Pancreas (tissue), 10 donors: ENCODE measurements around the gene ALDH1L1. TPM values are rescaled to one million over a fixed set of nuclear protein-coding genes. Genes with fewer than 3 reads are reported as not detected.

Source experiments
- ATAC-seq, 4 donors: fragments of 200-7000 bp; cut with Tn5 transposase; one replicate each; pipeline versions ENCODE4 v1.8.0 to v1.9.1; 2020; ENCODE audit warnings: mild to moderate bottlenecking in 4 of 4, moderate library complexity in 4 of 4
- DNase-seq, 6 donors: peaks; one replicate each; pipeline ENCODE4 v3.0.0-alpha.2; 2020
- FAIRE-seq: peaks from 2 replicates; lab custom pipeline; 2012; peaks lifted over from hg19 to GRCh38; lab: Jason Lieb, UNC
- H3K27ac ChIP-seq, 4 donors: fragments of 200-600 bp; sonication (generic); 1 replicate in 3 of 4; 2 replicates in 1 of 4; pipeline versions ENCODE4 v1.5.0 to v1.8.0; 2020
- H3K27me3 ChIP-seq, 4 donors: fragments of 200-600 bp; one replicate each; pipeline ENCODE4 v1.8.0; 2021
- H3K36me3 ChIP-seq, 3 donors: fragments of 200-600 bp; sonication (generic) in 1 of 3; one replicate each; pipeline versions ENCODE4 v1.5.0 to v1.8.0; 2020 to 2021
- H3K4me1 ChIP-seq, 3 donors: fragments of 200-600 bp; one replicate each; pipeline ENCODE4 v1.8.0; 2021
- H3K4me3 ChIP-seq, 4 donors: fragments of 200-600 bp; sonication (generic) in 2 of 4; one replicate each; pipeline versions ENCODE4 v1.5.0 to v1.8.0; 2020 to 2021
- H3K9me3 ChIP-seq, 4 donors: fragments of 200-600 bp; one replicate each; pipeline ENCODE4 v1.8.0; 2021
- CTCF ChIP-seq, 4 donors: fragments of 200-600 bp; sonication (generic) in 3 of 4; IDR thresholded peaks; one replicate each; pipeline versions ENCODE4 v1.5.0 to v1.8.0; 2021; ENCODE audit warnings: antibody characterized with exemption in 4 of 4
- WGBS, 2 donors: extraction: QIAGEN DNeasy Blood & Tissue Kit; methylation state at CpG; one replicate each; pipeline ENCODE4 v1.1.7; 2013; 5-methylcytosine and 5-hydroxymethylcytosine counted together
- intact Hi-C, 3 donors: fragments of 100-400 bp; cut with DNase I; formaldehyde crosslinking; loops; one replicate each; pipeline versions ENCODE4 v1.11.1 to v1.14.2; 2022
- polyA plus RNA-seq, 2 donors: library from polyadenylated mRNA; stranded (reverse); fragments of 200-250 nt; gene quantifications; one replicate each; pipeline ENCODE4 v1.2.3, GENCODE V29; 2013
- total RNA-seq, 6 donors: library from RNA; stranded (reverse); fragmentation: NEBNext Ultra II Directional in 4 of 6; extraction: Animal tissue kit (Norgen Biotek cat#: 25700) in 4 of 6; gene quantifications; one replicate each; pipeline versions ENCODE4 v1.2.1 to v1.2.4, GENCODE V29; 2021 to 2023
- donor health status: healthy with polysubstance abuse.
- donor health status: DM: no; HTN: no; CAD: no; lungs with moderate emphysema.
- donor health status: DM: no; HTN: no; CAD: no.
- donor health status: control.
- donor health status: control.
- donor health status: Bipolar disorder and iron deficiency.
- donor health status: DM: yes; HTN: yes; CAD: no.
- donor health status: DM: no; HTN: no; CAD: no.
- donor health status: DM: no; HTN: no; CAD: no.
- donor health status: DM: yes; HTN: yes; CAD: no.

Gene ALDH1L1
- total and polyA plus RNA-seq, 8 donors = 15.4 to 46.3 (median 36.9) TPM

GRCh38 chr3:126147147-126147931 lies 33.0 kb downstream of the ALDH1L1 start:
- TF ChIP-seq CTCF (IDR thresholded peaks at IDR 0.05) = no peak
- intact Hi-C loops = no loop called here
- no peak for FAIRE-seq
- H3K4me3 ChIP-seq = no peak overlapping the region
- 92 to 97% methylated on average over 7 of the region's 7 CpGs for WGBS, 2 donors
- H3K4me1 ChIP-seq = no peaks in the 10 kb centered on the region
- H3K27me3 ChIP-seq = no peaks in the 10 kb centered on the region
- no peaks in the 10 kb centered on the region for H3K36me3 ChIP-seq
- DNase-seq = peak in 3 of 6 donors; percentile 6 to 34 (median 33)
- H3K9me3 ChIP-seq = no peaks in the 10 kb centered on the region
- ATAC-seq = no peak
- no peak overlapping the region for H3K27ac ChIP-seq

- intact Hi-C loops = no loop called here
- 94 to 96% methylated on average over 6 of the region's 6 CpGs for WGBS, 2 donors
- no peak overlapping the region for H3K4me3 ChIP-seq
- FAIRE-seq = no peak
- H3K4me1 ChIP-seq = no peaks in the 10 kb centered on the region
- no peaks in the 10 kb centered on the region for H3K27me3 ChIP-seq
- H3K27ac ChIP-seq = no peak overlapping the region
- peak in 3 of 6 donors; percentile 2 to 34 (median 32) for DNase-seq
- ATAC-seq = no peak
- H3K9me3 ChIP-seq = no peaks in the 10 kb centered on the region
- no peak for TF ChIP-seq CTCF (IDR thresholded peaks at IDR 0.05)
- H3K36me3 ChIP-seq = no peaks in the 10 kb centered on the region
Observed at GRCh38 chr3:126146525-126147146, 33.8 kb downstream of the ALDH1L1 start.

- FAIRE-seq (no peak), DNase-seq (peak in 2 of 6 donors; percentile 4 to 27), ATAC-seq (no peak)
- H3K36me3 ChIP-seq = no peaks in the 10 kb centered on the region
- 89 to 91% methylated on average over 4 of the region's 4 CpGs for WGBS, 2 donors
- no peak overlapping the region for H3K27ac ChIP-seq
- no peak for TF ChIP-seq CTCF (IDR thresholded peaks at IDR 0.05)
- intact Hi-C loops = no loop called here
- no peaks in the 10 kb centered on the region for H3K4me1 ChIP-seq
- H3K9me3 ChIP-seq = no peaks in the 10 kb centered on the region
- H3K27me3 ChIP-seq = no peaks in the 10 kb centered on the region
- H3K4me3 ChIP-seq = no peak overlapping the region
Observed at GRCh38 chr3:126146034-126146433, 34.4 kb downstream of the ALDH1L1 start.

GRCh38 chr3:126142652-126143051 lies 37.7 kb downstream of the ALDH1L1 start:
- WGBS, 2 donors = 70 to 87% methylated on average over 3 of the region's 3 CpGs
- DNase-seq = no peak
- no peak for ATAC-seq
- H3K4me3 ChIP-seq = no peak overlapping the region
- H3K27me3 ChIP-seq = no peaks in the 10 kb centered on the region
- FAIRE-seq = no peak
- H3K9me3 ChIP-seq = no peaks in the 10 kb centered on the region
- intact Hi-C loops = no loop called here
- no peaks in the 10 kb centered on the region for H3K36me3 ChIP-seq
- H3K27ac ChIP-seq = no peak overlapping the region
- TF ChIP-seq CTCF (IDR thresholded peaks at IDR 0.05) = no peak
- no peaks in the 10 kb centered on the region for H3K4me1 ChIP-seq
